Measurements from ENCODE around the gene AFF3.

AFF3 gene

GRCh38 chr2:100041385-100041784 is 101.0 kb downstream of the AFF3 start:
- no peak for DNase-seq (ENCODE audit: low read depth)

DNA sequence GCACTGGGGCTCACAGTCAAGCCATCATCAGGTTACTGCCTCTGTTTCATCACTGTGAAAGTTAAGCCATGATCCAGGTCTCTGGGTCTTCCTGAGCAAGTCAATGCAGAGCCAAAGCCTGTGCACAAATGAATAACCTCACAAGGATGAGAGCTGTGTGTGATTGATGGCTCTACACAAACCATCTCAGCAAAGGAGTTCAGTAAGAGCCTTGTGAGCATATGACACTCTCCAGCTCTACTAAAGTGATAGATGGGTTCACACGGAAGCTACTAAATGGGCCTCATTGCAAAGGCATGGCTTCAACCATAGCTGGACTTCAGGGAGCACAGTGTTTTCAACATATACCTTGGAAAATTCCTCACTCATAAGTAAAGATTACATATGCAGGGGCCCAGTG is 101.5 kb downstream of the AFF3 start:
- no peak for DNase-seq (ENCODE audit: low read depth)

DNA sequence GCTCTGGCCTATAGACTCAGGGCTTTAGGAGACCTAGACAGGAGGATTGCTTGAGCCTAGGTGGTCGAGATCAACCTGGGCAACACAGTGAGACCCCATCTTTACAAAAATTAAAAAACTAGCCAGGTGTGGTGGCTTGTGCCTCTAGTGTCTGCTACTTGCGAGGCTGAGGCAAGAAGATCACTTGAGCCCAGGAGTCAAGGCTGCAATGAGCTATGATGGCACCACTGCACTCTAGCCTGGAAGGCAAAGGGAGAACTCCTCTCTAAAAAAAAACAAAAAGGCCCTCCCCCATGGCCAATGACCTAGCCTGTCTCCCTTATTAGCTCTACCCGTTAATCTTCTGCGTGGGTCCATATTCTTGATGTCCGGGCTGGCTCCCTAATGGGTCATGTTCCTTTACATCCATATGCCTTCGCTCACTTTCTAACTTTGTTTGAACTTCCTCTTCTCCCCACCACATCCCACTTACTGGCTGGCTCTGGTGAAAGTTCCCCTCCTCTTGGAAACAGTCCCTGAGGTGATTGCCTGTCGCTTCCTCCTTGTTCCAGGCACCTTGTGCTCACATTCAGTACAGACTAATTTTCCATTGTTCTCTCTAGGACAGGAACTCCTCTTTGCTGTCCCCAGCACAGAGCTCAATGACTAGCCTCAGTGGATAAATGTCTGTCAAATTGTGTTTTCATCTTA is 103.0 kb downstream of the AFF3 start:
- no peak for DNase-seq (ENCODE audit: low read depth)

- no peak for DNase-seq (ENCODE audit: low read depth)
Measured at GRCh38 chr2:100038011-100038410, 104.4 kb downstream of the AFF3 start.

- no peak for DNase-seq (ENCODE audit: low read depth)
Measured at GRCh38 chr2:100036793-100037192, 105.6 kb downstream of the AFF3 start.

DNA sequence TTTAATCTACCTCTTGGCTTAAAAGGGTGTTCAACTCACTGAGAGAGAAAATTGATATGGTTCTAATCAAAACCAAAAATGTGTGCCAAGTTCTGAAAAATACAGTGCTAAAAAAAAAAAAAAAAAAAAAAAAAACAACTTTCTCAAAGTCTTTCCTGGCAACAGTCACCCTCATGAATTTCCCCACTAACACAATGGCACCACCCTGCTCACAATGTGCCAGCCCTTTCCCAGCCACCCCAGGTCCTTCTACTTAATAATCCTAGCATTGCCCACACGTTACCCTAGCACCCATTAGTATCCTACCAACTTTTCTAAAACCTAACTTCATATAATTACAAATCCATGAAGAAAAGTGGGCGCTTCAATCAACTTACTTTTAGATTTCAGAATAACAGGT is 106.4 kb downstream of the AFF3 start:
- no peak for DNase-seq (ENCODE audit: low read depth)

DNA sequence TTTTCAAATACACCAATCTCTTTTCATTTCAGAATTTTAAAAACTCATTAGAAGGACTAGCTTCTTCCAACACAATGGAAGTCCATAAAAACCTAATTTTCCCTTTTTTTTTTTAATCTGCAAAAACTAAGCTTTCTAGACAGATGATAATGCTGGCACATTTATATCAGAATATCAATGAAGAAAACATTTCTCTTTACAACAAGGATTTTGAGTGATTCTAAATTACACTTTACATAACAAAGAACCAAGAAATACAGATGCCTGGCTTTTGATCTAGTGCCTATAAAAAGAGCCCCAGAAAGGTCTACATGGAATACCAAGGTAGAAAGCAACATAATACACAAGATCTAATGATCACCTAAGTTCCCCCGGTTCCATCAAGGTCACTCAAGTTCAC is 108.0 kb downstream of the AFF3 start:
- DNase-seq (ENCODE audit: low read depth), result no peak

DNA sequence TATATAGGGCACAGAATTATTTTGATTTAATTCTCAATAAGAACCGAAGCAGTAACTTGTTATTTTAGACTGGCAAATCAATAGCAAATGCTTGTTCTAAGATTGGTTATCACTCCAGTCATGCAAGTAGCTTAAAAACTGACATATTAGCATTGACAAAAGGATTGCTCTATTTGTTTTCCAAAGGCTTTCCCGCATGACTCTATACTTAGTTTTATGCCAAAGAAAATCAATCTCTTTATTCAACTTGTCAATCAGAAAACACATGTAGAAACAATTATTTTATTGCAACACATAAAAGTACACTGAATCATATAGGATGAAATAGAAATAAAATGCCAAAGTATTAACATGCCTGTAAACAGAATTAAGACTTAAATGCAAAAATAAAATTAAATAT is 108.4 kb downstream of the AFF3 start:
- no peak for DNase-seq (ENCODE audit: low read depth)

DNA sequence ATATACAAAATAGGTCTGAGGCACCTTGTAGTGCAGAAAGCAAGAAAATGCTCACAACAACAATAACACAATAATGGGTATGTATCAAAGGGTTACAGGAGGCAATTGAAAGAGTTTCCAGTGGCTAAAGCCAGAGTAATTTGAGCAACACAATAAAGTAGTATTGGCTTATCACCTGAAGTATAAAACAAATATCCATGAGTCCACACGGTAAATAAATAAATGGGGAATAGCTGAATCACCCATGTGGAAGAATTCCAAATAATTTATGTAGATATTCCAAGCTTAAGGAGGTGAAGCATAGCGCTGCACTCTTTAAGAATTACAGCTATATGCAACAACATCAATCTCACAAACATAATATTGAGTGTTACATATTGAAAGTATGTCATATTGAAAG is 110.8 kb downstream of the AFF3 start:
- no peak for DNase-seq (ENCODE audit: low read depth)

- DNase-seq (ENCODE audit: low read depth), result no peak
Measured at GRCh38 chr2:100029460-100029859, 112.9 kb downstream of the AFF3 start.

DNA sequence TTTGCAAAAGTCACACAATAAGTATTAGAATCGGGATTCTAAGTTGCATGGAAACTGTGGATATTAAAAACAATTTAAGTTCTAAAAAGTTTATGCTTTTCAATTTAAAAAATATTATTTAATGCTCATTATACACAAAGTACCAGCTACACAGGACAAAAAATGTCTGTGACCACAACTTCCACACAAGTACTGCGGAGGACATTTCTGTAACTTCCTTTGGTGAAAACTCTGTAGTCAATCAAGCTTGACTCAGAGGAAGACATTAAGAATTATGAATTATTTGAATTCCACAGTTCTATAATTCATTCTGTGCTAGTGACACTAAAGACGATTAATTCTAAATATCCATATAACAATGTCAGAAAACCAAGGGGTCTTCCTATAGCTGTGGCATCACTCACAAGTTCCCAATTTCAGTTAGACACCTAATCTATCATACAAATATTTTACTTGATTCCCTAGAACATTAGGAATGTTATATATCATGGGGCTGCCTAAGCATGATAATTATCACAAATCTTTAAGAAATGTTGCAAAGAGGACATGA is 120.5 kb downstream of the AFF3 start:
- DNase-seq (ENCODE audit: low read depth), result no peak

DNA sequence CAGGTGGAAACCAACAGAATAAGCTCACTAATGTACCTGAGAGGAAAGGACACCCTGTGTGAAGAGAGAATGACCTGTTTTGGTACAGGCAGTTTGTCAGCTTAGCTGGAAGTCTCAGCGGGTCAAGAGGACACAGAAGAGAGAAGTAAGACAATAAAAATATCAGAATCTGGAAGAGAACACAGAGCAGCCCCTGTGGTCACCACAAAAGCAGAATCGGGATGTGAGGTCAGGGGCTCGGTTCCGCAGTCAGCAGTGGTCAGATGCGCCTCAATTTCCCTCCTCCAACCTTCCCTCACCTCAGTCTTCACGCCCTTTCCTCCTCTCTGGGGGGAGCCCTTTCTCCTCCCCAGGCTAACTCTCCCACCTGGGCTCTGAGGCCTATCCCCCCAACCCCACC is 122.9 kb downstream of the AFF3 start:
- DNase-seq (ENCODE audit: low read depth), result no peak

GRCh38 chr2:100018341-100019193 is 123.8 kb downstream of the AFF3 start:
- no peak for DNase-seq (ENCODE audit: low read depth)

- no peak for DNase-seq (ENCODE audit: low read depth)
Measured at GRCh38 chr2:100017633-100018032, 124.8 kb downstream of the AFF3 start.

GRCh38 chr2:100016756-100017155 is 125.6 kb downstream of the AFF3 start:
- DNase-seq (ENCODE audit: low read depth), result no peak

GRCh38 chr2:100015849-100016248 is 126.5 kb downstream of the AFF3 start:
- DNase-seq (ENCODE audit: low read depth), result no peak

GRCh38 chr2:100013892-100014677 is 128.3 kb downstream of the AFF3 start:
- DNase-seq (ENCODE audit: low read depth), result no peak

DNA sequence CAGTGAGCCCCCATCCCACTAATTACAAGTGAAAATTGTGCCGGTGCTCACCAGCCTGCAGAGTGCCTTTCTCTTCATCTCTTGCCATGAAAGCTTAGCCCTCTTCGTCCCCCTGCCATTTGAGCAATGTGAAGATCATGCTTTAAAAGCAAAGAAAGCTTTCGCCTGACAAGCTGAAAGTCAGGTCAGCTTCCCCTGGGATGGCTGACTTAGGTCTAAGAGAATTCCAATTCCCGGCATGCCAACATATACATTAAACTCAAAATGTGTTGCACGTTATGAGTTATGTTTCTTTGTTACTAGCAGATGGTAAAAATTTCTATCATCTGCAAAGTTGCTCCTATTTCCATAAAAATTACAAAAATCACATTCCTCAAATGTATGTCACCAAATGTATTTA is 129.8 kb downstream of the AFF3 start:
- no peak for DNase-seq (ENCODE audit: low read depth)

DNA sequence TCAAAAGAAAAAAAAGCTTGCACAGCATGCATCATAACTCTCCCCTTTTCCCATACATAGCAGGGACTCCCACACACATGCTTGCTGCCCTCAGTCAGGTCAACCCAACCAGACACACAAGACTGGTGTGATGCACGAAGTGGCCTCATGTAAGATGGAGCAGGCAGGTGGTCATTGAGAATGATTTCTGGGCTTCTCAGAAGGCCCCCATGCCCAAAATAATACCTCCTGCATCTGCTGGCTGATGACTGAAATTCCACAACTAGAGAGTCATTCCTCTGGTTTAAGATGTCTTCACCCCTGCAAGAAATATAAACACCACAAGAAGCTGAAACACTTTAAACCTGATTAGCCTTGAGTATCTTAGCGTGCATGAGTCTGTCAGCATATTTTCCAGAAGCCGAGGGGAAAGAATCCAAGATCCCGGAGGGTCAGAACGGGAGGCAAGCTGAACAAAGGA is 131.1 kb downstream of the AFF3 start:
- no peak for DNase-seq (ENCODE audit: low read depth)

- no peak for DNase-seq (ENCODE audit: low read depth)
Measured at GRCh38 chr2:100010606-100011005, 131.8 kb downstream of the AFF3 start.

GRCh38 chr2:100009743-100010142 is 132.6 kb downstream of the AFF3 start:
- DNase-seq (ENCODE audit: low read depth), result no peak

- no peak for DNase-seq (ENCODE audit: low read depth)
Measured at GRCh38 chr2:100008956-100009355, 133.4 kb downstream of the AFF3 start.

All from stimulated activated CD8-positive, alpha-beta memory T cell treated with anti-CD3 and anti-CD28 coated beads, Interleukin-12 subunit alpha, Interleukin-12 subunit beta, amount 100 ng/mL, for 4 hours (primary cell).